Activated T-cell treated with anti-CD3 and anti-CD28 coated beads, Interleukin-2, amount 50 U/mL, for 72 hours (primary cell): Measurements from ENCODE around the gene LIMA1. TPM values are rescaled to one million over a fixed set of nuclear protein-coding genes. Genes with fewer than 3 reads are reported as not detected.
"Not testable (repeated sequence)": the region's sequence is repeated elsewhere in the genome, so short reads cannot be mapped to it uniquely, and the experiment has no call there.

Source experiments
- ATAC-seq, 2 donors: fragments of 150-1000 bp; cut with Tn5 transposase; replicated peaks in 1 of 2; 2 replicates each; pipeline ENCODE4 v1.10.0; 2021; ENCODE audit warnings: moderate library complexity in 2 of 2, mild to moderate bottlenecking in 1 of 2
- DNase-seq, 2 donors: peaks; one replicate each; pipeline ENCODE4 v3.0.0; 2021 to 2022; ENCODE audit warnings: mixed read lengths in 1 of 2
- H3K27ac Mint-ChIP-seq: one replicate; pipeline ENCODE4 v1.8.0; 2022; ENCODE audit warnings: mild to moderate bottlenecking, moderate library complexity, mixed read lengths
- H3K27me3 Mint-ChIP-seq: one replicate; pipeline ENCODE4 v1.8.0; 2022; ENCODE audit warnings: low read depth, mixed read lengths
- H3K36me3 Mint-ChIP-seq, 2 donors: one replicate each; pipeline ENCODE4 v1.8.0; 2022; ENCODE audit warnings: mixed read lengths in 2 of 2, mild to moderate bottlenecking in 1 of 2; ENCODE audit not compliant: insufficient read depth in 2 of 2
- H3K4me1 Mint-ChIP-seq: one replicate; pipeline ENCODE4 v1.8.0; 2022; ENCODE audit warnings: low read depth, mixed read lengths
- H3K4me3 Mint-ChIP-seq, 2 donors: one replicate each; pipeline ENCODE4 v1.8.0; 2022; ENCODE audit warnings: mild to moderate bottlenecking in 2 of 2, mixed read lengths in 2 of 2, moderate library complexity in 2 of 2
- H3K9me3 Mint-ChIP-seq, 2 donors: one replicate each; pipeline ENCODE4 v1.8.0; 2022; ENCODE audit warnings: mixed read lengths in 2 of 2
- total RNA-seq, 2 donors: library from RNA; stranded (reverse); gene quantifications; one replicate each; pipeline ENCODE4 v1.2.3, GENCODE V29; 2022

Gene LIMA1
- total RNA-seq, 2 donors from 2014 or later, result 117 to 124 TPM

- ATAC-seq, H3K27me3 Mint-ChIP-seq, H3K27ac Mint-ChIP-seq, H3K4me3 Mint-ChIP-seq, H3K36me3 Mint-ChIP-seq, DNase-seq, H3K9me3 Mint-ChIP-seq: not testable (repeated sequence)
- peaks cover 11% of the 10 kb centered on the region for H3K4me1 Mint-ChIP-seq
These were observed 28.7 kb upstream of the LIMA1 start for GRCh38 chr12:50311858-50312609.

- DNase-seq (no peak), ATAC-seq (no peak)
- Mint-ChIP-seq H3K4me3 (no peak overlapping the region), H3K36me3 (no peaks in the 10 kb centered on the region), H3K27me3 (no peaks in the 10 kb centered on the region), H3K27ac (no peak overlapping the region), H3K4me1 (peaks cover 11% of the 10 kb centered on the region), H3K9me3 (no peaks in the 10 kb centered on the region)
These were observed 26.6 kb upstream of the LIMA1 start for GRCh38 chr12:50309950-50310349.

- Mint-ChIP-seq H3K27ac (no peak overlapping the region), H3K4me3 (no peak overlapping the region)
These were observed 19.4 kb upstream of the LIMA1 start for GRCh38 chr12:50302686-50303085.

GRCh38 chr12:50297996-50298395 is 14.7 kb upstream of the LIMA1 start:
- ATAC-seq (no peak), DNase-seq (no peak)
- Mint-ChIP-seq H3K27me3 (no peaks in the 10 kb centered on the region), H3K9me3 (no peaks in the 10 kb centered on the region), H3K36me3 (no peaks in the 10 kb centered on the region), H3K27ac (no peak overlapping the region), H3K4me1 (no peaks in the 10 kb centered on the region), H3K4me3 (no peak overlapping the region)

More at GRCh38 chr12:50302686-50303085, 19.4 kb upstream of the LIMA1 start:
- no peaks in the 10 kb centered on the region for H3K4me1 Mint-ChIP-seq
- no peak for DNase-seq
- no peaks in the 10 kb centered on the region for H3K9me3 Mint-ChIP-seq
- no peak for ATAC-seq
- no peaks in the 10 kb centered on the region for H3K27me3 Mint-ChIP-seq
- H3K36me3 Mint-ChIP-seq, result no peaks in the 10 kb centered on the region

GRCh38 chr12:50297027-50297426 is 13.7 kb upstream of the LIMA1 start:
- Mint-ChIP-seq H3K27ac (no peak overlapping the region), H3K4me1 (no peaks in the 10 kb centered on the region), H3K9me3 (no peaks in the 10 kb centered on the region), H3K27me3 (no peaks in the 10 kb centered on the region), H3K36me3 (no peaks in the 10 kb centered on the region), H3K4me3 (no peak overlapping the region)
- DNase-seq (no peak), ATAC-seq (no peak)

- H3K4me3 Mint-ChIP-seq, result no peak overlapping the region
- no peak for DNase-seq
- no peak overlapping the region for H3K27ac Mint-ChIP-seq
- no peaks in the 10 kb centered on the region for H3K4me1 Mint-ChIP-seq
- H3K36me3 Mint-ChIP-seq, result peaks cover 0 to 3% of the 10 kb centered on the region in 2 donors
- no peaks in the 10 kb centered on the region for H3K27me3 Mint-ChIP-seq
- no peaks in the 10 kb centered on the region for H3K9me3 Mint-ChIP-seq
- no peak for ATAC-seq
These were observed 13.2 kb upstream of the LIMA1 start for GRCh38 chr12:50296554-50296953.

- no peak overlapping the region for H3K27ac Mint-ChIP-seq
- H3K27me3 Mint-ChIP-seq, result no peaks in the 10 kb centered on the region
- H3K36me3 Mint-ChIP-seq, result peaks cover 0 to 10% of the 10 kb centered on the region in 2 donors
- H3K4me1 Mint-ChIP-seq, result peaks cover 6% of the 10 kb centered on the region
- no peak overlapping the region for H3K4me3 Mint-ChIP-seq
- DNase-seq, result no peak
- peaks cover 2 to 3% of the 10 kb centered on the region in 2 donors for H3K9me3 Mint-ChIP-seq
- no peak for ATAC-seq
These were observed 8.1 kb upstream of the LIMA1 start for GRCh38 chr12:50291377-50291776.

- H3K4me3 Mint-ChIP-seq, H3K9me3 Mint-ChIP-seq, H3K27me3 Mint-ChIP-seq, H3K27ac Mint-ChIP-seq, H3K36me3 Mint-ChIP-seq, DNase-seq: not testable (repeated sequence)
- H3K4me1 Mint-ChIP-seq, result peaks cover 11% of the 10 kb centered on the region
- ATAC-seq, result peak in 1 of 2 donors; percentile 51
These were observed 7.4 kb upstream of the LIMA1 start for GRCh38 chr12:50290692-50291091.

- no peak for ATAC-seq
- no peak overlapping the region for H3K27ac Mint-ChIP-seq
- DNase-seq, result no peak
- H3K27me3 Mint-ChIP-seq, result no peaks in the 10 kb centered on the region
- peaks cover 27% of the 10 kb centered on the region for H3K4me1 Mint-ChIP-seq
- H3K4me3 Mint-ChIP-seq, result no peak overlapping the region
- H3K36me3 Mint-ChIP-seq, result peaks cover 0 to 10% of the 10 kb centered on the region in 2 donors
- H3K9me3 Mint-ChIP-seq, result peaks cover 2 to 3% of the 10 kb centered on the region in 2 donors
These were observed 4.0 kb upstream of the LIMA1 start for GRCh38 chr12:50287271-50287670.

GRCh38 chr12:50285253-50285652 is 1.9 kb upstream of the LIMA1 start:
- no peaks in the 10 kb centered on the region for H3K27me3 Mint-ChIP-seq
- no peak overlapping the region for H3K4me3 Mint-ChIP-seq
- DNase-seq (no peak), ATAC-seq (no peak)
- H3K9me3 Mint-ChIP-seq, result no peaks in the 10 kb centered on the region
- H3K36me3 Mint-ChIP-seq, result no peaks in the 10 kb centered on the region
- no peak overlapping the region for H3K27ac Mint-ChIP-seq
- H3K4me1 Mint-ChIP-seq, result peaks cover 32% of the 10 kb centered on the region

- Mint-ChIP-seq H3K27me3 (no peaks in the 10 kb centered on the region), H3K9me3 (no peaks in the 10 kb centered on the region), H3K4me3 (peak overlapping the region; percentile 86 to 95), H3K4me1 (peaks cover 32% of the 10 kb centered on the region), H3K27ac (peak overlapping the region; percentile 39), H3K36me3 (no peaks in the 10 kb centered on the region)
- ATAC-seq (peak in 1 of 2 donors; percentile 21), DNase-seq (no peak)
These were observed 545 bp downstream of the LIMA1 start for GRCh38 chr12:50282721-50283228.

- no peaks in the 10 kb centered on the region for H3K36me3 Mint-ChIP-seq
- H3K4me1 Mint-ChIP-seq, result peaks cover 23% of the 10 kb centered on the region
- H3K4me3 Mint-ChIP-seq, result no peak overlapping the region
- H3K27ac Mint-ChIP-seq, result no peak overlapping the region
- no peaks in the 10 kb centered on the region for H3K9me3 Mint-ChIP-seq
- no peaks in the 10 kb centered on the region for H3K27me3 Mint-ChIP-seq
- ATAC-seq (no peak), DNase-seq (no peak)
These were observed 3.8 kb downstream of the LIMA1 start for GRCh38 chr12:50279501-50279900.

GRCh38 chr12:50276912-50277671 is 6.2 kb downstream of the LIMA1 start:
- H3K36me3 Mint-ChIP-seq, result no peaks in the 10 kb centered on the region
- no peak overlapping the region for H3K27ac Mint-ChIP-seq
- H3K9me3 Mint-ChIP-seq, result no peaks in the 10 kb centered on the region
- no peaks in the 10 kb centered on the region for H3K27me3 Mint-ChIP-seq
- no peak overlapping the region for H3K4me3 Mint-ChIP-seq
- H3K4me1 Mint-ChIP-seq, result peaks cover 11% of the 10 kb centered on the region
- no peak for ATAC-seq
- no peak for DNase-seq
